WTC11 (cell line): ENCODE measurements around the gene F5. TPM values are rescaled to one million over a fixed set of nuclear protein-coding genes. Genes with fewer than 3 reads are reported as not detected.

Experiments
- ATAC-seq: fragments of 200-7000 bp; cut with Tn5 transposase; 2 replicates; pipeline ENCODE4 v1.10.0; 2021; ENCODE audit warnings: mild to moderate bottlenecking, moderate library complexity
- CTCF ChIA-PET: fragments of 300-600 bp; sonication (Branson Sonifier 250); formaldehyde crosslinking; loops from one replicate; lab custom pipeline; 2021; ENCODE audit warnings: antibody characterized with exemption; lab: Charles Lee
- POLR2A ChIA-PET: fragments of 350-600 bp; sonication (Branson Sonifier 250); formaldehyde crosslinking; loops from one replicate; lab custom pipeline; 2021; ENCODE audit warnings: antibody characterized with exemption; lab: Charles Lee
- DNase-seq: peaks from one replicate; pipeline ENCODE4 v3.0.0; 2021; ENCODE audit warnings: low spot score
- H3K27ac Mint-ChIP-seq: 2 replicates; pipeline ENCODE4 v1.8.0; 2021; ENCODE audit warnings: mixed read lengths
- H3K27me3 Mint-ChIP-seq: 2 replicates; pipeline ENCODE4 v1.8.0; 2021; ENCODE audit warnings: low read depth, mild to moderate bottlenecking, moderate library complexity, mixed read lengths
- H3K36me3 Mint-ChIP-seq: 2 replicates; pipeline ENCODE4 v1.8.0; 2021; ENCODE audit warnings: mixed read lengths
- H3K4me1 Mint-ChIP-seq: 2 replicates; pipeline ENCODE4 v1.8.0; 2022; ENCODE audit warnings: mixed read lengths
- H3K4me3 Mint-ChIP-seq: 2 replicates; pipeline ENCODE4 v1.8.0; 2021; ENCODE audit warnings: mild to moderate bottlenecking, moderate library complexity, mixed read lengths
- H3K9me3 Mint-ChIP-seq: 2 replicates; pipeline ENCODE4 v1.8.0; 2021; ENCODE audit warnings: mixed read lengths
- AR ChIP-seq: fragments of 250-450 bp; sonication (Bioruptor Pico); IDR thresholded peaks from 2 replicates; pipeline ENCODE4 v1.9.0; 2021; ENCODE audit warnings: mild to moderate bottlenecking
- ATF3 ChIP-seq: sonication (generic); formaldehyde crosslinking; conservative IDR thresholded peaks from 2 replicates; pipeline ENCODE4 v1.8.1; 2022; ENCODE audit warnings: mild to moderate bottlenecking, missing genetic modification reagents
- CREM ChIP-seq: sonication (generic); formaldehyde crosslinking; IDR thresholded peaks from 2 replicates; pipeline ENCODE4 v1.8.1; 2022; ENCODE audit warnings: mild to moderate bottlenecking, missing genetic modification reagents, moderate library complexity
- ELF4 ChIP-seq: sonication (generic); formaldehyde crosslinking; IDR thresholded peaks from 2 replicates; pipeline ENCODE4 v1.8.1; 2022; ENCODE audit warnings: low read depth, mild to moderate bottlenecking, moderate library complexity, missing genetic modification reagents
- ETV6 ChIP-seq: sonication (generic); formaldehyde crosslinking; IDR thresholded peaks from 2 replicates; pipeline ENCODE4 v1.8.1; 2022; ENCODE audit warnings: mild to moderate bottlenecking, missing genetic modification reagents
- FOXK1 ChIP-seq: sonication (generic); formaldehyde crosslinking; IDR thresholded peaks from 2 replicates; pipeline ENCODE4 v1.8.0; 2022; ENCODE audit warnings: mild to moderate bottlenecking, moderate library complexity, missing genetic modification reagents
- FOXP4 ChIP-seq: sonication (generic); formaldehyde crosslinking; IDR thresholded peaks from 2 replicates; pipeline ENCODE4 v1.8.0; 2022; ENCODE audit warnings: mild to moderate bottlenecking, missing genetic modification reagents
- GABPB1 ChIP-seq: sonication (generic); formaldehyde crosslinking; IDR thresholded peaks from 2 replicates; pipeline ENCODE4 v1.8.1; 2023; ENCODE audit warnings: mild to moderate bottlenecking, missing genetic modification reagents
- MAX ChIP-seq: sonication (generic); formaldehyde crosslinking; IDR thresholded peaks from 2 replicates; pipeline ENCODE4 v1.8.0; 2022; ENCODE audit warnings: mild to moderate bottlenecking, missing genetic modification reagents
- MXD4 ChIP-seq: fragments of 250-450 bp; sonication (Bioruptor Pico); IDR thresholded peaks from 2 replicates; pipeline ENCODE4 v1.8.0; 2021; ENCODE audit warnings: mild to moderate bottlenecking, moderate library complexity, borderline replicate concordance
- NFE2L1 ChIP-seq: sonication (generic); formaldehyde crosslinking; IDR thresholded peaks from 2 replicates; pipeline ENCODE4 v1.8.1; 2023; ENCODE audit warnings: missing genetic modification reagents
- NFYB ChIP-seq: sonication (generic); formaldehyde crosslinking; conservative IDR thresholded peaks from 2 replicates; pipeline ENCODE4 v1.8.0; 2022; ENCODE audit warnings: low read depth, missing genetic modification reagents
- NR3C1 ChIP-seq: sonication (generic); formaldehyde crosslinking; conservative IDR thresholded peaks from 2 replicates; pipeline ENCODE4 v1.8.1; 2023; ENCODE audit warnings: low read depth, mild to moderate bottlenecking, missing genetic modification reagents
- PREB ChIP-seq: sonication (generic); formaldehyde crosslinking; IDR thresholded peaks from 2 replicates; pipeline ENCODE4 v1.8.1; 2022; ENCODE audit warnings: mild to moderate bottlenecking, missing genetic modification reagents, moderate library complexity, borderline replicate concordance
- RELA ChIP-seq: sonication (generic); formaldehyde crosslinking; IDR thresholded peaks from 2 replicates; pipeline ENCODE4 v1.8.1; 2022; ENCODE audit warnings: missing genetic modification reagents, mild to moderate bottlenecking, borderline replicate concordance
- SP1 ChIP-seq: sonication (generic); formaldehyde crosslinking; conservative IDR thresholded peaks from 2 replicates; pipeline ENCODE4 v1.8.1; 2022; ENCODE audit warnings: missing genetic modification reagents
- ZNF219 ChIP-seq: sonication (generic); formaldehyde crosslinking; IDR thresholded peaks from 2 replicates; pipeline ENCODE4 v1.8.0; 2023; ENCODE audit warnings: missing genetic modification reagents, mild to moderate bottlenecking, borderline replicate concordance
- ZNF232 ChIP-seq: sonication (generic); formaldehyde crosslinking; IDR thresholded peaks from 2 replicates; pipeline ENCODE4 v1.8.0; 2022; ENCODE audit warnings: mild to moderate bottlenecking, missing genetic modification reagents
- ZNF281 ChIP-seq: sonication (generic); formaldehyde crosslinking; IDR thresholded peaks from 2 replicates; pipeline ENCODE4 v1.8.0; 2023; ENCODE audit warnings: mild to moderate bottlenecking, missing genetic modification reagents
- ZNF512 ChIP-seq: sonication (generic); formaldehyde crosslinking; IDR thresholded peaks from 2 replicates; pipeline ENCODE4 v1.8.1; 2022; ENCODE audit warnings: missing genetic modification reagents, borderline replicate concordance
- ZSCAN18 ChIP-seq: fragments of 250-450 bp; sonication (Bioruptor Pico); IDR thresholded peaks from 2 replicates; pipeline ENCODE4 v2.1.2; 2022; ENCODE audit warnings: mild to moderate bottlenecking, moderate library complexity
- total RNA-seq: library from RNA; stranded (reverse); gene quantifications from 3 replicates; pipeline ENCODE4 v1.2.3, GENCODE V29; 2021

Gene F5
- total RNA-seq, 1 experiment from 2014 or later, result 0.20 TPM

- POLR2A ChIA-PET, result interaction anchor here (0.6 to 1.5 kb wide), 8 partner anchors 19 to 407 kb away, joined by 3 to 15 read pairs (median 4); partner anchors contain the start of gene CCDC181
- H3K4me1 Mint-ChIP-seq, result peaks cover 62% of the 10 kb centered on the region
- TF ChIP-seq MAX (CRISPR knock-in tag), result peak; percentile 92
- no peak for TF ChIP-seq MXD4 (CRISPR knock-in tag)
- no peak for TF ChIP-seq ATF3
- peak; percentile 89 for TF ChIP-seq ZNF232
- no peak for TF ChIP-seq ZNF281 (CRISPR knock-in tag)
- TF ChIP-seq FOXK1 (CRISPR knock-in tag), result peak; percentile 37; the same call in 1 of the 2 replicates
- TF ChIP-seq RELA (CRISPR knock-in tag), result 0 out of 2 replicates have a peak, but pooled peaks have one; percentile 51
- no peak for TF ChIP-seq ELF4 (CRISPR knock-in tag)
- peak; percentile 54 for TF ChIP-seq SP1 (CRISPR knock-in tag)
- TF ChIP-seq AR (CRISPR knock-in tag), result no peak
- TF ChIP-seq ZNF512 (CRISPR knock-in tag), result no peak
- 0 out of 2 replicates have a peak, but pooled peaks have one; percentile 32 for TF ChIP-seq ZNF219 (CRISPR knock-in tag)
- peak; percentile 71 for TF ChIP-seq CREM (CRISPR knock-in tag)
- TF ChIP-seq ZSCAN18 (CRISPR knock-in tag), result no peak
- peak; percentile 62; the same call in 1 of the 2 replicates for TF ChIP-seq FOXP4
- TF ChIP-seq NFYB (CRISPR knock-in tag), result peak; percentile 75
- TF ChIP-seq GABPB1 (CRISPR knock-in tag), result peak; percentile 61
- peak; percentile 84 for TF ChIP-seq ETV6 (CRISPR knock-in tag)
- TF ChIP-seq NFE2L1 (CRISPR knock-in tag), result peak; percentile 36; the same call in 1 of the 2 replicates
- TF ChIP-seq PREB (CRISPR knock-in tag), result 0 out of 2 replicates have a peak, but pooled peaks have one; percentile 67
- TF ChIP-seq NR3C1 (CRISPR knock-in tag), result no peak
Measured at GRCh38 chr1:169485431-169486280, 100.6 kb downstream of the F5 start, which contains the start of gene SLC19A2. TSS of gene SLC19A2 (minus strand) at chr1:169485944. CDS start at chr1:169485766, 178 bp downstream.

More at GRCh38 chr1:169485431-169486280, 100.6 kb downstream of the F5 start, which contains the start of gene SLC19A2:
- H3K4me3 Mint-ChIP-seq, result peak within 1 kb of the TSS; percentile 95
- H3K36me3 Mint-ChIP-seq, result no peaks in the 10 kb centered on the region
- ATAC-seq, result peak; percentile 98
- CTCF ChIA-PET, result interaction anchor here (0.5 to 1.9 kb wide), 4 partner anchors 43 to 1775 kb away, joined by 3 to 13 read pairs (median 8); no protein-coding TSS in a partner anchor
- DNase-seq, result peak; percentile 96
- H3K27me3 Mint-ChIP-seq, result no peaks in the 10 kb centered on the region; the same call in 1 of the 2 replicates
- peak within 1 kb of the TSS; percentile 99 for H3K27ac Mint-ChIP-seq
- no peaks in the 10 kb centered on the region for H3K9me3 Mint-ChIP-seq
